Osteoblast (primary cell): Measurements from ENCODE around the gene RETREG1. TPM values are rescaled to one million over a fixed set of nuclear protein-coding genes. Genes with fewer than 3 reads are reported as not detected.

Experiments used
- DNase-seq: peaks from one replicate; pipeline ENCODE4 v3.0.0; 2011; ENCODE audit warnings: low spot score, mixed read lengths; ENCODE audit not compliant: insufficient read length; ENCODE audit errors: missing footprints
- H2AFZ ChIP-seq: 2 replicates; pipeline ENCODE4 v1.6.0; 2011; ENCODE audit warnings: mild to moderate bottlenecking, low read length
- H3K27ac ChIP-seq: 2 replicates; pipeline ENCODE4 v1.5.1; 2011; ENCODE audit warnings: mild to moderate bottlenecking, low read depth, low read length, moderate library complexity
- H3K27me3 ChIP-seq: 2 replicates; pipeline ENCODE4 v1.6.0; 2012; ENCODE audit warnings: mild to moderate bottlenecking, control low read depth, inconsistent platforms, low read length, moderate library complexity; ENCODE audit not compliant: insufficient read depth
- H3K36me3 ChIP-seq: 2 replicates; pipeline ENCODE4 v1.5.1; 2011; ENCODE audit warnings: mild to moderate bottlenecking, low read length, control low read depth, moderate library complexity; ENCODE audit not compliant: insufficient read depth
- H3K4me1 ChIP-seq: 2 replicates; pipeline ENCODE4 v1.5.1; 2011; ENCODE audit warnings: mild to moderate bottlenecking, low read length, control low read depth, moderate library complexity; ENCODE audit not compliant: insufficient read depth
- H3K4me2 ChIP-seq: 2 replicates; pipeline ENCODE4 v1.6.0; 2011; ENCODE audit warnings: mild to moderate bottlenecking, low read length; ENCODE audit not compliant: insufficient read depth
- H3K4me3 ChIP-seq: fragments of 200-600 bp; sonication (generic); 3 replicates; pipeline ENCODE4 v1.5.1; 2012; ENCODE audit warnings: mild to moderate bottlenecking, low read length, inconsistent platforms; ENCODE audit not compliant: insufficient read depth
- H3K79me2 ChIP-seq: 2 replicates; pipeline ENCODE4 v1.6.0; 2012; ENCODE audit warnings: mild to moderate bottlenecking, low read length, control low read depth, inconsistent platforms; ENCODE audit not compliant: insufficient read depth
- H3K9me3 ChIP-seq: 2 replicates; pipeline ENCODE4 v1.5.1; 2011; ENCODE audit warnings: low read depth, low read length, control low read depth
- H4K20me1 ChIP-seq: 2 replicates; pipeline ENCODE4 v1.6.0; 2012; ENCODE audit warnings: mild to moderate bottlenecking, low read length, control low read depth; ENCODE audit not compliant: insufficient read depth
- CTCF ChIP-seq: IDR thresholded peaks from 2 replicates; pipeline ENCODE4 v1.5.1; 2011; ENCODE audit warnings: mild to moderate bottlenecking, low read depth, low read length, moderate library complexity; ENCODE audit errors: extremely low read depth
- total RNA-seq: library from RNA; depleted of rRNA; stranded (reverse); fragments of >200 nt; gene quantifications from 2 replicates; pipeline ENCODE4 v1.2.3, GENCODE V29; 2012

Gene RETREG1
- total RNA-seq, 1 donor, result 8.3 TPM

- DNase-seq, result no peak
- peaks cover 70% of the 10 kb centered on the region for H3K79me2 ChIP-seq
- H3K4me2 ChIP-seq, result peak overlapping the region; percentile 50
- H3K27ac ChIP-seq, result peak overlapping the region; percentile 88
- peaks cover 69% of the 10 kb centered on the region for H3K36me3 ChIP-seq
- no peak for TF ChIP-seq CTCF
- H3K27me3 ChIP-seq, result no peaks in the 10 kb centered on the region
- H3K4me3 ChIP-seq, result no peak overlapping the region
- no peak overlapping the region for H2AFZ ChIP-seq
- H3K4me1 ChIP-seq, result peaks cover 33% of the 10 kb centered on the region
- H4K20me1 ChIP-seq, result peaks cover 3% of the 10 kb centered on the region
- no peaks in the 10 kb centered on the region for H3K9me3 ChIP-seq
These were observed 161.1 kb downstream of the RETREG1 start for GRCh38 chr5:16455668-16456067.

DNA sequence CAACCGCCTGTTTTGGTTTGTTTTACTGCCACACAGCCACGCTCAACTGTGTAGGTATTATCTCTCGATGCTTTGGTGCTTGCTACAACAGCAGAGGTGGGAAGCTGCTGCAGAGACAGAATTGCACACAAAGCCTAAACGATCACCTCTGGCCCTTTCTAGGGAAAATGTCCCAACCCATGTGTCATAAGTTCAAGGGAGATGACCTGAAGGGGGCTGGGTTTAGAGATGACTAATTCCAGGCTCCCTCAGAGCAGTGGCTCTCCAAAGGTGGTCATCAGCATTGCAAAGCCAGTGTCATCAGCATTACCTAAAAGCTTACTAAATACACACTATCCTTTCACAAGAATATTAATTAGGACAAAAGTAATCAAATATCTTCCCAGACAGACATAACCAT is 162.1 kb downstream of the RETREG1 start:
- no peaks in the 10 kb centered on the region for H4K20me1 ChIP-seq
- H3K27ac ChIP-seq, result peak overlapping the region; percentile 5
- no peak overlapping the region for H3K4me3 ChIP-seq
- peaks cover 32% of the 10 kb centered on the region for H3K4me1 ChIP-seq
- H3K4me2 ChIP-seq, result no peak overlapping the region
- H3K27me3 ChIP-seq, result no peaks in the 10 kb centered on the region
- no peak for TF ChIP-seq CTCF
- H3K9me3 ChIP-seq, result no peaks in the 10 kb centered on the region
- H3K36me3 ChIP-seq, result peaks cover 72% of the 10 kb centered on the region
- peaks cover 60% of the 10 kb centered on the region for H3K79me2 ChIP-seq
- no peak for DNase-seq
- H2AFZ ChIP-seq, result no peak overlapping the region

DNA sequence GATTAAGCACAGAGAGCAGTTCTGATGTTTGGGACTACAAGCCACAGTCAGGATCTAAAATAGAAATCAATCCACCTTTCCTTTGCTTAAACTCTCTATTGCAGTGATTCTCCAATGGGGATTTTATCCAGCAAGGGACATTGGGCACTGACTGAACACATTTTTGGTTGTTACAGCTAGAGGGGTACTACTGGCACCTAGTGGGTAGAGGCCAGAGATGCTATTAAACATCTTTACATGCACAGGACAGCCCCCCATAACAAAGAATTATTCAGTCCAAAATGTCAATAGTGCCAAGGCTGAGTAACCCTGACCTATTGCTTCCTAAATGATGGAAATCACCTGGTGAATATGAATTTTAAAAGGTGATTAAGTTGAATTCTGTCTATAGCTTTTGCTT is 163.2 kb downstream of the RETREG1 start:
- H3K27ac ChIP-seq, result no peak overlapping the region
- peaks cover 24% of the 10 kb centered on the region for H3K4me1 ChIP-seq
- H4K20me1 ChIP-seq, result no peaks in the 10 kb centered on the region
- no peak overlapping the region for H2AFZ ChIP-seq
- peaks cover 49% of the 10 kb centered on the region for H3K79me2 ChIP-seq
- DNase-seq, result no peak
- no peak for TF ChIP-seq CTCF
- no peaks in the 10 kb centered on the region for H3K9me3 ChIP-seq
- no peak overlapping the region for H3K4me2 ChIP-seq
- no peak overlapping the region for H3K4me3 ChIP-seq
- H3K36me3 ChIP-seq, result peaks cover 78% of the 10 kb centered on the region
- H3K27me3 ChIP-seq, result no peaks in the 10 kb centered on the region

DNA sequence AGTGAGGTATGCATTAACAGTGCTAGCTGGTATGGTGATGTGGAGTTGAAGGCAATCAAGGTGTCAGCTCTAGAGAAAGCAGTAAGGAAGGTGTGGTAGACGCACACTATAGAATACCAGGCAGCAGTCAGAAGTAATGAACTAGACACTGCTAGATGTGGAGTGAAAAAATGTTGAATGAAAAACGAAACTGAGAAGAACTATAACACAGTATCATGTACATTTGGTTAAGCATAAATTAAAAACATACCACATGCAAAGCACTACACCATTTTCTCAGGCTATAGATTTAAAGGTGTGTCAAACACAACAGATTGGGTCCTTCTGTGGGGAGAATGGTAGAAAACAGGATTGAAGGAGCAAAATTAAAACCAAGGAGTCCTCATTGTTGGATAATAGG is 166.6 kb downstream of the RETREG1 start:
- H3K9me3 ChIP-seq, result no peaks in the 10 kb centered on the region
- no peak overlapping the region for H3K4me2 ChIP-seq
- no peak overlapping the region for H2AFZ ChIP-seq
- H3K4me1 ChIP-seq, result no peaks in the 10 kb centered on the region
- H3K27ac ChIP-seq, result no peak overlapping the region
- H3K27me3 ChIP-seq, result no peaks in the 10 kb centered on the region
- H3K79me2 ChIP-seq, result peaks cover 22% of the 10 kb centered on the region
- no peak overlapping the region for H3K4me3 ChIP-seq
- H3K36me3 ChIP-seq, result peaks cover 58% of the 10 kb centered on the region
- no peaks in the 10 kb centered on the region for H4K20me1 ChIP-seq
- no peak for DNase-seq
- no peak for TF ChIP-seq CTCF
